Naive B cell (primary cell): ENCODE data around the gene PRKAB1. TPM values are rescaled to one million over a fixed set of nuclear protein-coding genes. Genes with fewer than 3 reads are reported as not detected.

ENCODE experiments used
- ATAC-seq, 2 donors: fragments of 150-1000 bp; cut with Tn5 transposase; 2 replicates each; pipeline ENCODE4 v1.10.0; 2021; ENCODE audit warnings: low read depth in 2 of 2, mild to moderate bottlenecking in 2 of 2, moderate library complexity in 2 of 2
- DNase-seq: peaks from one replicate; pipeline ENCODE4 v3.0.0; 2022
- H3K27ac Mint-ChIP-seq, 6 donors: one replicate each; pipeline ENCODE4 v1.8.0; 2020 to 2022; ENCODE audit warnings: mild to moderate bottlenecking in 6 of 6, mixed read lengths in 6 of 6, moderate library complexity in 5 of 6, inconsistent platforms in 2 of 6
- H3K27me3 Mint-ChIP-seq, 3 donors: one replicate each; pipeline ENCODE4 v1.8.0; 2021 to 2022; ENCODE audit warnings: mixed read lengths in 3 of 3, mild to moderate bottlenecking in 1 of 3
- H3K36me3 Mint-ChIP-seq, 2 donors: one replicate each; pipeline ENCODE4 v1.8.0; 2020 to 2022; ENCODE audit warnings: mixed read lengths in 2 of 2, inconsistent platforms in 1 of 2, mild to moderate bottlenecking in 1 of 2
- H3K4me1 Mint-ChIP-seq, 3 donors: one replicate each; pipeline ENCODE4 v1.8.0; 2020 to 2022; ENCODE audit warnings: mixed read lengths in 3 of 3, inconsistent platforms in 1 of 3, mild to moderate bottlenecking in 1 of 3, moderate library complexity in 1 of 3
- H3K4me3 Mint-ChIP-seq, 8 donors: one replicate each; pipeline ENCODE4 v1.8.0; 2020 to 2022; ENCODE audit warnings: mild to moderate bottlenecking in 8 of 8, mixed read lengths in 8 of 8, moderate library complexity in 8 of 8, inconsistent platforms in 2 of 8
- H3K9me3 Mint-ChIP-seq, 7 donors: one replicate each; pipeline ENCODE4 v1.8.0; 2020 to 2022; ENCODE audit warnings: mixed read lengths in 7 of 7, mild to moderate bottlenecking in 5 of 7, inconsistent platforms in 2 of 7, moderate library complexity in 1 of 7
- polyA plus RNA-seq, 6 donors: library from polyadenylated mRNA; unstranded; fragments of 300-500 nt; fragmentation: Illumina TruSeq; gene quantifications; one replicate each; pipeline ENCODE4 v1.2.3, GENCODE V29; 2021; ENCODE audit warnings: low read depth in 6 of 6

PRKAB1 gene
- polyA plus RNA-seq, 6 donors from 2014 or later: 39.9 to 68.8 (median 55.4) TPM

DNA sequence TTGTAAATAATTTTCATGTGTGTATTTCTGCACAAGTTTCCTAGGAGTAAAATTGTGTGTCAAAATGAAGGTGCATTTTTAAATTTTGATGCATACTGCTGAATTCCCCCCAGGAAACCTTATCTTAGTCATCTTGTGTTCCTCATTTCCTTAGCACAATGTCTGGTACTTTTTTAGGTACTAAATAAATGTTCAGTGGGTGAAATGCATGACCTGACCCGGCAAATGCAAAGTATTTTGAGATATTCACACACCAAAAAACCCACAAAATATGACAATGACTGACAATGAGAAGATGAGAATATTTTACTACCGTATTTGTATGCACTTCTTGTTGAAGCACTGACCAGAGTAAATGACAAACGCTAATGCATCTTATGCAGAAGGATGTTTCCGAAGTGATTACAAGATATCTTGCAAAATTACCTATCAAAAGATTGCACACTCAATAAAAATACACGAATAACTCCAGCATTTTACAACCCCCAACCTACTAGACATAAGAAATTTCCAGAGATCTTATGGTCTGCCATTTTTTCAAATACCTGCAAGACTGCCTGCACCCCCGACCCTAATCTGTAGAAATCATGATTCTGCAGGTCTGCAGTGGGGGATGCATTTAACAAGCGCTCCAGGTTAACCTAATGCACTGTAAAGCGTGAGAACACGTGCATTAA lies 895 bp upstream of the PRKAB1 start:
- no peaks in the 10 kb centered on the region for H3K9me3 Mint-ChIP-seq
- peak overlapping the region; percentile 84 to 97 (median 92) for H3K4me3 Mint-ChIP-seq
- H3K27me3 Mint-ChIP-seq: peaks cover 0 to 5% (median 0%) of the 10 kb centered on the region in 3 donors
- peaks cover 0 to 10% of the 10 kb centered on the region in 2 donors for H3K36me3 Mint-ChIP-seq
- peaks cover 31 to 51% (median 35%) of the 10 kb centered on the region in 3 donors for H3K4me1 Mint-ChIP-seq
- ATAC-seq (no peak), DNase-seq (no peak)
- H3K27ac Mint-ChIP-seq: peak overlapping the region in 5 of 6 donors; percentile 49 to 93 (median 89)

DNA sequence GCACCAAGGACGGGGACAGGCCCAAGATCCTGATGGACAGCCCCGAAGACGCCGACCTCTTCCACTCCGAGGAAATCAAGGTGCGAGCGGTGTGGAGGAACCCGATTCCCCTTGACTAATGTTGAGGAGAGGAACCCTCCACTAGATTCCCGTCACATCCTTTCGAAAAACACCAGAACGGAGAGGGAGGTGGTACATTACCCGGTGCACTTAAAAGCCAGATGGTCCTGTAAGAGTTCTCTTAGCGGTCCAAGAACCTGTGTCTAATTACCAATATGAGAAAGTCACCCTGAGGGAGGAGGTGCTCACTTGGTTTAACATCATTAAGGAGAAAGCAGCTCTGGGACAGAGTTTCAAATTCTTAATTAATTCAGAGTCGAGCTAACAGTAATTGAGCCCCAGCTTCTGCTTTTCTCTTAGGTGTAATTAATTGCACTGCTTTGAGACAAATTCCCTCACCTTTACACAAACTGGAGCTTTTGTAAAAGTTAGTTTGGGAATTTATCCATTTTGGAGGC lies 450 bp downstream of the PRKAB1 start:
- no peaks in the 10 kb centered on the region for H3K27me3 Mint-ChIP-seq
- H3K4me3 Mint-ChIP-seq: peak overlapping the region; percentile 84 to 97 (median 92)
- H3K4me1 Mint-ChIP-seq: peaks cover 31 to 63% (median 42%) of the 10 kb centered on the region in 3 donors
- peak overlapping the region; percentile 75 to 95 (median 92) for H3K27ac Mint-ChIP-seq
- no peak for DNase-seq
- H3K9me3 Mint-ChIP-seq: no peaks in the 10 kb centered on the region
- ATAC-seq: no peak
- peaks cover 0 to 16% of the 10 kb centered on the region in 2 donors for H3K36me3 Mint-ChIP-seq

DNA sequence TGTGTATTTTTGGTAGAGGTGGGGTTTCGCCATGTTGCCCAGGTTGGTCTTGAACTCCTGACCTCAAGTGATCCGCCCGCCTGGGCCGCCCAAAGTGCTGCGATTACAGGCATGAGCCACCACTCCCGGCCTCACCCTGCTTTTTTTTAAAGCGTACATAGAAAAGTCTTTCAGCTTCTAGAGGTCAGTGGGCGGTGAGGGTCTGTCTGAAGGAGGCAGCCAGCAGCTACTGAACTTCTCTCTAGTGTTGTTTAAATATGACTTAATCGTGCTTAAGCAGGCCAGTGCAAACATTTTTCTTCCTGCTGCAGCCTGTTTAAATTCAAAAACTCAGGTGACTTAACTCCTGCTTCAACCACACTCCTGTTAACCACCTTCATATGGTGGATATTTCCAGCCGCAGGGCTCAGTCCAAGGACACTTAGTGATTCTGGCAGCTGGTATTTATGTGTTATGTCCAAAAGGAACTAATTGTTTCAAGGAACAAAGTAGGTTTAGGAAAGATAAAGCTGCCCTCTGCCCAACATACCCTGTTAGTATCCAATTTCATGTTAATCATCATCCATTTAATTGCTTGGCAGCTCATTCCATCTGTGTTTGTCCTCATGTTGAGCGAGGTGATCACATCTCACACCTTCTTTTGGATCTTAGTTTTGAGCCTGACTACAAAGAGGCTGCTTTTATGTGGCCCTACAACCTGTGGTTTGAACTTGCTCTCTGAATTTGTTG lies 2.0 kb downstream of the PRKAB1 start:
- peak overlapping the region in 5 of 6 donors; percentile 42 to 87 (median 77) for H3K27ac Mint-ChIP-seq
- no peaks in the 10 kb centered on the region for H3K9me3 Mint-ChIP-seq
- no peaks in the 10 kb centered on the region for H3K27me3 Mint-ChIP-seq
- ATAC-seq (no peak), DNase-seq (no peak)
- peaks cover 33 to 72% (median 43%) of the 10 kb centered on the region in 3 donors for H3K4me1 Mint-ChIP-seq
- H3K4me3 Mint-ChIP-seq: peak overlapping the region; percentile 57 to 91 (median 70)
- peaks cover 0 to 17% of the 10 kb centered on the region in 2 donors for H3K36me3 Mint-ChIP-seq

DNA sequence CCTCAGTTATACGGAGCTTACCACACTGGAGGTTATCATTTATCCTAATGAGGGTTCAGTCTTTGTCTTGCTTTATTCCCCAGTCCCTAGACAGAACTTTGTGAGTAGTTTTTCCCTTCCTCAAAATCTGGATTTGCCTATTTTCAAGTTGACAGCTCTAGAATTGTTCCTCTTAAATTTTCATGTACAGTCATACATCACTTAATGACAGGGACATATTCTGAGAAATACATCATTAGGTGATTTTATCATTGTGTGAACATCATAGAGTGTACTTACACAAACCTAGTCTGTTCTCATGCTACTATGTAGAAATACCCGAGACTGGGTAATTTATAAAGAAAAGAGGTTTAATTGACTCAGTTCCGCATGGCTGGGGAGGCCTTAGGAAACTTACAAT lies 3.1 kb downstream of the PRKAB1 start:
- Mint-ChIP-seq H3K4me1 (peaks cover 31 to 66% (median 41%) of the 10 kb centered on the region in 3 donors), H3K27me3 (no peaks in the 10 kb centered on the region), H3K4me3 (peak overlapping the region in 1 of 8 donors; percentile 74), H3K9me3 (no peaks in the 10 kb centered on the region), H3K27ac (peak overlapping the region in 3 of 6 donors; percentile 4 to 77 (median 5)), H3K36me3 (peaks cover 0 to 28% of the 10 kb centered on the region in 2 donors)
- ATAC-seq: no peak
- no peak for DNase-seq

DNA sequence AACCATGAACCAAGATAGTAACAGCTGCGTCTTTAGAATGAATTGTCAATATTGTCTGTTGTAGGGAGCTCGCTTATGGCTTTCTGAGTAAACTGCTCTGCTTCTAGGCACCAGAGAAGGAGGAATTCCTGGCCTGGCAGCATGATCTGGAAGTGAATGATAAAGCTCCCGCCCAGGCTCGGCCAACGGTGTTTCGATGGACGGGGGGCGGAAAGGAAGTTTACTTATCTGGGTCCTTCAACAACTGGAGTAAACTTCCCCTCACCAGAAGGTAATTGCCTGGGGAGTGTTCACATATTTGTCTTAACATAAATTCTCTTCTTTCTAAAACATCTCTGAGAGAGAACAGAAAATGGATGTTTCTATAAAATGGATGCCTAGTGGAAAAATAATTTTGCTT lies 4.3 kb downstream of the PRKAB1 start:
- H3K4me3 Mint-ChIP-seq: peak overlapping the region in 1 of 8 donors; percentile 63
- H3K4me1 Mint-ChIP-seq: peaks cover 21 to 55% (median 29%) of the 10 kb centered on the region in 3 donors
- H3K9me3 Mint-ChIP-seq: no peaks in the 10 kb centered on the region
- H3K27me3 Mint-ChIP-seq: no peaks in the 10 kb centered on the region
- no peak for ATAC-seq
- no peak for DNase-seq
- peaks cover 11 to 30% of the 10 kb centered on the region in 2 donors for H3K36me3 Mint-ChIP-seq
- peak overlapping the region in 2 of 6 donors; percentile 64 to 80 for H3K27ac Mint-ChIP-seq

DNA sequence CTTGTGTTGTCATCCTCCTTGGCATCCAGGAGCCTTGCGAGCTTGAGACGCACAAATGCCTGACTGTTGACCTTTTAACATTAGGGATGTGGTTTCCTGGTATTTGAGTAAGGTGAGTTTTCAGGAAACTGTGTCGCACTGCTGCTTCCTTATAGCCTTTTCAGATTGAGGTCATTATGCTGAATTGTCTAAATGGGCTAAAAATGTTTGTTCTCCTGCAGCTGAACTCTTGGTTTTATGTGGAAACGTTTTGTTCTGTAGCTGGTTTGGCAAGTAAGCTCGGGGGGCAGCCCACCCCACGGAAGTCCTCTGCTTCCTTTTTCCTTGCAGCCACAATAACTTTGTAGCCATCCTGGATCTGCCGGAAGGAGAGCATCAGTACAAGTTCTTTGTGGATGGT lies 5.7 kb downstream of the PRKAB1 start:
- no peak for DNase-seq
- H3K27me3 Mint-ChIP-seq: no peaks in the 10 kb centered on the region
- H3K27ac Mint-ChIP-seq: peak overlapping the region in 3 of 6 donors; percentile 20 to 64 (median 32)
- H3K4me3 Mint-ChIP-seq: no peak overlapping the region
- ATAC-seq: no peak
- peaks cover 17 to 33% of the 10 kb centered on the region in 2 donors for H3K36me3 Mint-ChIP-seq
- H3K9me3 Mint-ChIP-seq: no peaks in the 10 kb centered on the region
- H3K4me1 Mint-ChIP-seq: peaks cover 19 to 42% (median 27%) of the 10 kb centered on the region in 3 donors

DNA sequence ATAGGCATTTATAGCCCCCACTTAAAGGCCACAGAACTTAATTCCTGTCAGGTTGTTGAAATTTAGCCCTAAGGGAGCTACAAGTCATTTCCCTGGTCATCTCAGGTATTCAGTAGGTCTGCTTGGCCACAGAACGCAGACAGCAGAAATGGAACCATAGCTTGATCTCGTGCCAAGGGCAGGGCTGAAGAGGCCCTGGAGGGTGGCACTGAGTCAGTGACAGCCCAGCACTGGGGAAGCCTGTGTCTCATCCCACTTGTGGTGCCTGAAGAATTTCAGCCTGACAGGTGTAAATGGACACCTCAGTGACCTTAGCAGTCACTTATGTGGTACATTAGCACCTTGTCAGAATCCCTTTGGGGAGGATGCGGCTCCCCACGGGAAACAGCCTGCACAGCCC lies 6.6 kb downstream of the PRKAB1 start:
- Mint-ChIP-seq H3K9me3 (no peaks in the 10 kb centered on the region), H3K4me1 (peaks cover 19 to 37% (median 25%) of the 10 kb centered on the region in 3 donors), H3K27me3 (no peaks in the 10 kb centered on the region), H3K36me3 (peaks cover 19 to 37% of the 10 kb centered on the region in 2 donors), H3K27ac (no peak overlapping the region), H3K4me3 (no peak overlapping the region)
- ATAC-seq: no peak
- no peak for DNase-seq

DNA sequence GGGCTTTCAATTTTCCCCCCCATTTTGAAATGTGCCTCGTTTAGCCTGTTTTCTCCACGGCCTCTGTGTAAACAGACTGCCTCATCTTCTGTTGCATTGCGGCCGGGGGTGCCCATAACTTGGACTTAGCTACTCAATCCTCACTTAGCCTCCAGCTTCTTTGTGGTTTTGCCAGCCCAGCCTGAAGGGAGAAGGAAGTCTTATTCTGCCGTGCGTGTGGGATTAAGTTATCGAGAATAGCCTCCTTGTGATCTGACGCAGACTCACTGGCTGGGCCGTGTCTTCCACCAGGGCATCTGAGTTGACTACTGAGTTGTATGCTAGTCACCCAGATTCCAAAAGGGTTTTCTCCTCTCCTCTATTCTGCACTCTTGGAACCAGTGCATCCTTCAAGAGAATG lies 8.1 kb downstream of the PRKAB1 start:
- Mint-ChIP-seq H3K9me3 (no peaks in the 10 kb centered on the region), H3K4me3 (no peak overlapping the region), H3K27ac (peak overlapping the region in 1 of 6 donors; percentile 13), H3K4me1 (peaks cover 9 to 28% (median 11%) of the 10 kb centered on the region in 3 donors), H3K27me3 (no peaks in the 10 kb centered on the region), H3K36me3 (peaks cover 19 to 44% of the 10 kb centered on the region in 2 donors)
- DNase-seq (no peak), ATAC-seq (no peak)

DNA sequence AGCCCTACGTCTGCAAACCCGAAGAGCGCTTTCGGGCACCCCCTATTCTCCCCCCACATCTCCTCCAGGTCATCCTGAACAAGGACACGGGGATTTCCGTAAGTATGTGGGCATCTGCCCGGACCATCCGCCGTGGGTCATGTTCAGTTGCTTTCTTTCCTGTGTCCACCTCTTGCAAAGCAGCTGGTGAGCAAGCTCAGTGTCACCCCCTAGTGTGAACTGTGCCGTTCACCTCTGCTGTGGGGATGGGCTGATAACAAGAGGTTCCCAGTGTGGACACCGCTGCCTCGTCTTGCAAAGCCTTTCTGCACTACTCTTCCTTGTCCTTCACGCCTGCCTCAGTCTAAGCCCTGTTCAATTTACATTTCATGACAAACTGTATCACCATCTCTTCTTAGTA lies 8.6 kb downstream of the PRKAB1 start:
- Mint-ChIP-seq H3K9me3 (no peaks in the 10 kb centered on the region), H3K4me1 (peaks cover 3 to 28% (median 11%) of the 10 kb centered on the region in 3 donors), H3K27ac (peak overlapping the region in 4 of 6 donors; percentile 13 to 79 (median 55)), H3K4me3 (no peak overlapping the region), H3K36me3 (peaks cover 19 to 39% of the 10 kb centered on the region in 2 donors), H3K27me3 (no peaks in the 10 kb centered on the region)
- DNase-seq: no peak
- ATAC-seq: no peak

DNA sequence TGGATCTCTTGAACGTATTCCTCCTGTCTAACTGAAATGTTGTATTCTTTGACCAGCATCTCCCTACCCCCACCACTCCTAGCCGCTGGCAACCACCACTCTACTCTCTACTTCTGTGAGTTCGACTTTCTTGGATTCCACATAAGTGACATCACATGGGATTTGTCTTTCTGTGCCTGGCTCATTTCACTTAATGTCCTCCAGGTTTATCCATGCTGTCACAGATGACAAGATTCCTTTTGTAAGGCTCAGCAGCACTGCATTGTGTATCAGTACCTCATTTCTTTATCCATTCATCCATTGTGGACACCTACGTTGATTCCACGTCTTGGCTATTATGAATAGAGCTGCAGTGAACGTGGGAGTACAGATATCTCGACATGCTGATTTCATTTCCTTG lies 10.5 kb downstream of the PRKAB1 start:
- Mint-ChIP-seq H3K27ac (no peak overlapping the region), H3K27me3 (no peaks in the 10 kb centered on the region), H3K4me3 (no peak overlapping the region), H3K9me3 (no peaks in the 10 kb centered on the region), H3K4me1 (peaks cover 12 to 33% (median 19%) of the 10 kb centered on the region in 3 donors), H3K36me3 (peaks cover 19 to 28% of the 10 kb centered on the region in 2 donors)
- ATAC-seq (no peak), DNase-seq (no peak)

DNA sequence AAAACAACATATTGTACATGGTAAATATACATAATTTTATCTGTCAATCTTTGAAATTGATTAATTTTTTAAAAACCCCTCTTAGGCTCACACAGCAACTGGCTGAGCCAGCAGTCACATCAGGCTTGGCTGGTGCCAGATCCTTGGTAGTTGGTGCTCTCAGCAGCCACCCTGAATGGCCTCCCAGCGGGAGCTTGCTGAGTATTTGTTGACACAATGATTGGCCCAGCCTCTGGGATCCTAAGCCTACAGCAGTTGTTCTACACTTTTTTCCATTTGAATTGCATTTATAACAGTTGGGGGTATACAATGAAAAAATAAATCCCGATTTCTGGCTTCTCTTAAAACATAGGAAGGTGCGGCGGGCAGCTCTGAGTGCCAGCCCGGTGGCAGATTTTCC lies 11.1 kb downstream of the PRKAB1 start:
- H3K36me3 Mint-ChIP-seq: peaks cover 19 to 28% of the 10 kb centered on the region in 2 donors

DNA sequence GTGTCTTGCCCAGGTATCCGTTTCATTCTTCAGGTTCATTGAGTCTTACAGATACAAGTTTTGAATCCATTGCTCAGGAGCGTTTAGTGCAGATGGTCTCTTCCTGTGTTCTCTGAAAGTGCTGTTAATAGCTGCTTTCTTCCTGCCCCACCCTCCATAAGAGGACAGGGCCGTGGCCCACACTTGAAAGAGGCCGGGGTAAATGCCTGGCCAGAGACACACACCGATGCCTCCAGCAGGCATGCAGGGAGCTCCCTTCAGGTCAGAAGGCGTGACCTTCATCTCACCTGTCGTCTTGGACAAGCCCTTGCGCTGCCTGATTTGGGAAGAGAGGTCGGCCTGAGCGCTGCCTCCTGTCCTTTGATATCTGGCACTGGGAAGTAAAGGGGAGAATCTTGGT lies 11.6 kb downstream of the PRKAB1 start:
- no peak for DNase-seq
- peaks cover 19 to 28% of the 10 kb centered on the region in 2 donors for H3K36me3 Mint-ChIP-seq
- no peak overlapping the region for H3K4me3 Mint-ChIP-seq
- H3K4me1 Mint-ChIP-seq: peaks cover 10 to 29% (median 23%) of the 10 kb centered on the region in 3 donors
- ATAC-seq: no peak
- no peaks in the 10 kb centered on the region for H3K9me3 Mint-ChIP-seq
- peak overlapping the region in 3 of 6 donors; percentile 39 to 73 (median 56) for H3K27ac Mint-ChIP-seq
- H3K27me3 Mint-ChIP-seq: no peaks in the 10 kb centered on the region

More for the DNA sequence above, 11.1 kb downstream of the PRKAB1 start:
- peak overlapping the region in 2 of 6 donors; percentile 56 to 73 for H3K27ac Mint-ChIP-seq
- peaks cover 10 to 31% (median 23%) of the 10 kb centered on the region in 3 donors for H3K4me1 Mint-ChIP-seq
- DNase-seq (no peak), ATAC-seq (no peak)
- no peak overlapping the region for H3K4me3 Mint-ChIP-seq
- H3K9me3 Mint-ChIP-seq: no peaks in the 10 kb centered on the region
- H3K27me3 Mint-ChIP-seq: no peaks in the 10 kb centered on the region

DNA sequence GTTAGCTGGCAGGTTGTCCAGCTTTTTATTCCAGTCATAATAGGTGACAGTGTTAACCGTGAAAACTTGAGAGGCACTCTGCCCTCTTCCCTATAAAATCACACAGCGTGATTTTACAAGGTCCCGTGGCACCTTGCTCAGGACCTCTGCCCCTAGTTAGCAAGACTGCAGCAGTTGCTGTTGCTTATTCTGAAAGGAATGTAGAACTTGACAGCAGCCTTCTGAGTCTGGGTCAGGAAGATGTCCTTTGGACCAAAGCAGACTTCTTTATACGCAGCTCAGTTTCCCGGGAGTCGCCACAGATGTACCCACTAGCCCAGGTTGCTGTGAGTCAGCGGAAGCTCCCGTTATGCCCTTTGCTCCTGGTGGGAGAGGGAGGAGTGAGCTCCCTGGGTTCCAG lies 13.2 kb downstream of the PRKAB1 start:
- Mint-ChIP-seq H3K27ac (peak overlapping the region in 3 of 6 donors; percentile 24 to 93 (median 69)), H3K36me3 (peaks cover 16 to 19% of the 10 kb centered on the region in 2 donors)

More for the DNA sequence above, 13.2 kb downstream of the PRKAB1 start:
- DNase-seq (no peak), ATAC-seq (no peak)
- Mint-ChIP-seq H3K27me3 (no peaks in the 10 kb centered on the region), H3K4me3 (peak overlapping the region in 4 of 8 donors; percentile 20 to 78 (median 70)), H3K9me3 (no peaks in the 10 kb centered on the region), H3K4me1 (peaks cover 10 to 37% (median 30%) of the 10 kb centered on the region in 3 donors)
